Superior temporal gyrus (tissue), 1 donor: ENCODE data around the gene CIROP.

ENCODE experiments used
- DNase-seq: peaks from one replicate; pipeline ENCODE4 v3.0.0-alpha.2; 2016; ENCODE audit errors: extremely low spot score

CIROP gene

GRCh38 chr14:23104591-23105347 lies at the start of gene CIROP:
Gene CIROP, minus strand, starts transcription at chr14:23104989. Its CDS starts 69 bp downstream, at chr14:23104920.
- DNase-seq, result peak; percentile 42

GRCh38 chr14:23153851-23154796 lies 49.3 kb upstream of the CIROP start:
- DNase-seq, result no peak

GRCh38 chr14:23151342-23151741 lies 46.6 kb upstream of the CIROP start:
- no peak for DNase-seq

- DNase-seq, result no peak
Measured at GRCh38 chr14:23149745-23150144, 45.0 kb upstream of the CIROP start.

- DNase-seq, result no peak
Measured at GRCh38 chr14:23148591-23149249, 43.9 kb upstream of the CIROP start.

- DNase-seq, result peak; percentile 59
Measured at GRCh38 chr14:23147676-23148075, 42.9 kb upstream of the CIROP start.

GRCh38 chr14:23146980-23147379 lies 42.2 kb upstream of the CIROP start:
- no peak for DNase-seq

- no peak for DNase-seq
Measured at GRCh38 chr14:23146351-23146910, 41.6 kb upstream of the CIROP start.

GRCh38 chr14:23145794-23146350 lies 41.1 kb upstream of the CIROP start:
- no peak for DNase-seq

GRCh38 chr14:23143911-23144310 lies 39.1 kb upstream of the CIROP start:
- no peak for DNase-seq

- DNase-seq, result no peak
Measured at GRCh38 chr14:23142826-23143225, 38.0 kb upstream of the CIROP start.

GRCh38 chr14:23141706-23142444 lies 37.1 kb upstream of the CIROP start:
- no peak for DNase-seq

- no peak for DNase-seq
Measured at GRCh38 chr14:23140371-23140770, 35.6 kb upstream of the CIROP start.

GRCh38 chr14:23139874-23140273 lies 35.1 kb upstream of the CIROP start:
- DNase-seq, result no peak

- no peak for DNase-seq
Measured at GRCh38 chr14:23137813-23138535, 33.2 kb upstream of the CIROP start.

GRCh38 chr14:23137192-23137812 lies 32.5 kb upstream of the CIROP start:
- DNase-seq, result no peak

- DNase-seq, result no peak
Measured at GRCh38 chr14:23136566-23137133, 31.9 kb upstream of the CIROP start.

GRCh38 chr14:23132970-23133369 lies 28.2 kb upstream of the CIROP start:
- no peak for DNase-seq

- no peak for DNase-seq
Measured at GRCh38 chr14:23131482-23131881, 26.7 kb upstream of the CIROP start.
